Smooth muscle cell (in vitro differentiated cells): ENCODE measurements around the gene ALG2. TPM values are rescaled to one million over a fixed set of nuclear protein-coding genes. Genes with fewer than 3 reads are reported as not detected.

Experiments
- DNase-seq: peaks from one replicate; lab custom pipeline; 2025; ENCODE audit not compliant: unreplicated experiment; lab: John Stamatoyannopoulos, UW
- H2AFZ ChIP-seq: fragments of 200-600 bp; sonication (generic); 2 replicates; pipeline ENCODE4 v1.6.0; 2016; ENCODE audit warnings: antibody characterized with exemption, low read depth, mild to moderate bottlenecking
- H3F3A ChIP-seq: fragments of 200-600 bp; sonication (generic); 2 replicates; pipeline ENCODE4 v1.6.0; 2017; ENCODE audit warnings: antibody characterized with exemption, low read depth
- H3K27ac ChIP-seq: fragments of 200-600 bp; sonication (generic); 2 replicates; pipeline ENCODE4 v1.5.1; 2016; ENCODE audit warnings: low read depth, mild to moderate bottlenecking
- H3K27me3 ChIP-seq: fragments of 200-600 bp; sonication (generic); 2 replicates; pipeline ENCODE4 v1.6.1; 2016; ENCODE audit warnings: low read depth, mild to moderate bottlenecking
- H3K36me3 ChIP-seq: fragments of 200-600 bp; sonication (generic); 2 replicates; pipeline ENCODE4 v1.5.1; 2016; ENCODE audit warnings: low read depth
- H3K4me1 ChIP-seq: fragments of 200-600 bp; sonication (generic); 2 replicates; pipeline ENCODE4 v1.5.1; 2016; ENCODE audit warnings: low read depth
- H3K4me2 ChIP-seq: fragments of 200-600 bp; sonication (generic); 2 replicates; pipeline ENCODE4 v1.6.0; 2016; ENCODE audit warnings: mild to moderate bottlenecking
- H3K4me3 ChIP-seq: fragments of 200-600 bp; sonication (generic); 2 replicates; pipeline ENCODE4 v1.5.1; 2016; ENCODE audit warnings: mild to moderate bottlenecking
- H3K79me2 ChIP-seq: fragments of 200-600 bp; sonication (generic); 2 replicates; pipeline ENCODE4 v1.6.0; 2016; ENCODE audit warnings: low read depth, mild to moderate bottlenecking
- H3K9ac ChIP-seq: fragments of 200-600 bp; sonication (generic); 2 replicates; pipeline ENCODE4 v1.6.0; 2016; ENCODE audit warnings: low read depth
- H3K9me3 ChIP-seq: fragments of 200-600 bp; sonication (generic); replicated peaks from 2 replicates; pipeline ENCODE4 v1.5.1; 2016; ENCODE audit warnings: low read depth
- H4K20me1 ChIP-seq: fragments of 200-600 bp; sonication (generic); 2 replicates; pipeline ENCODE4 v1.6.0; 2016; ENCODE audit warnings: low read depth
- CTCF ChIP-seq: fragments of 200-600 bp; sonication (generic); IDR thresholded peaks from 2 replicates; pipeline ENCODE4 v1.5.1; 2017; ENCODE audit warnings: borderline replicate concordance, mild to moderate bottlenecking, antibody characterized with exemption; ENCODE audit not compliant: insufficient read depth, poor library complexity, severe bottlenecking
- WGBS: methylation state at CpG from one replicate; pipeline ENCODE4 v1.1.7; 2016; ENCODE audit warnings: low lambda C conversion rate; 5-methylcytosine and 5-hydroxymethylcytosine counted together
- polyA plus RNA-seq: library from polyadenylated mRNA; unstranded; fragments of >200 nt; fragmentation: Nextera tagmentation; extraction: Ambion mirVana; gene quantifications from 2 replicates; pipeline ENCODE4 v1.2.1, GENCODE V29; 2016
- total RNA-seq: library from RNA; depleted of rRNA; stranded (reverse); fragments of >200 nt; gene quantifications from 2 replicates; pipeline ENCODE4 v1.2.3, GENCODE V29; 2014

Gene ALG2
- total and polyA plus RNA-seq, 2 experiments from 2014 or later: 53.9 to 60.4 TPM

DNA sequence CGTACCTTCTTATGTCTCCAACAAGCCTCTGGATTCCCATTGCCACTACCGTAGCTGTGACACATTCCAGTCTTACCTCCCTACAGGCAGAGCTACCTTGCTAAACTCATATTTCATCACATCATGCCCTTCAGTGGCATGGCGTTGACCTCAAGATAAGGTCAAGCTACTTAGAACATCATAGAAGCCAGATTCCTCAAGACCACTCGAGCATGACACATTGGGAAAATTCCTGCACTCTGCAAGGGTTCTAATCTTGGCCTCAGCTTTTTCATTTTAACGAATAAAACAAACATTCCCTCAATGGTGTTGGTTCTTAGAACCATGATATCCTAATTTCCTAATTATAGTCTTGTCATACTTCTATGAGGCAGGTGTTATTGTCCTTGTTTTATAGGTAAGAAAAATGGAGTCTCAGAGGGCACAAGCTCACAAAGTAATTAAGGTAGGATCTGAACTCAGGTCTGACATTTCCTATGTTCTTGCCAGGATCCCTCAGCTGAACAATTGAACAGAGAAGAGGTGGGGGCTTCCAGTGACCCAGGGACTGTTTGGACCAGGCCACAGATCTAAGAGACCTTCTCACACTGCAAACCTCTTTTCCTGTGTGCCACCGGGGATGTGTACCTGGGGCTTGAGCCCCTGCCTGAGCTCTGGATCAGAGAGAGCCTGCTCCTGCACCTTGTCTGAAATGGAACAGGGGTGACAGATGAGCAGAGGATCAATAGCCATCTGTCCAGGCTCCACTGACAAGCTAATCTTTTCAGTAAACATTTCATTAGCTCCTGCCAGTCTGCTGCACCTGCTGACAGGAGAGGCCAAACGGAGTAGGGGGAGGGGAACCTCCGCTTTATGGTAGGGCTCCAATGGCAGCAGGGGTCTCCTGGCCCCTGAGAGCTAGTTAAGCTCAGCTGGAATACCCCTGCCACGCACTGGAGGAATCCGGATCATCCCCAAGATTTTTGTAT, 49.3 kb downstream of the ALG2 start:
- Histone ChIP-seq H2AFZ (no peak overlapping the region), H3K27me3 (no peaks in the 10 kb centered on the region), H4K20me1 (no peaks in the 10 kb centered on the region), H3K4me3 (no peak overlapping the region), H3K36me3 (no peaks in the 10 kb centered on the region), H3K4me1 (peaks cover 70% of the 10 kb centered on the region), H3F3A (no peaks in the 10 kb centered on the region), H3K27ac (no peak overlapping the region), H3K9me3 (no peaks in the 10 kb centered on the region), H3K9ac (no peak overlapping the region), H3K4me2 (no peak overlapping the region), H3K79me2 (no peaks in the 10 kb centered on the region)
- DNase-seq: no peak
- no peak for TF ChIP-seq CTCF
- 68% methylated on average over 10 of the region's 10 CpGs for WGBS

DNA sequence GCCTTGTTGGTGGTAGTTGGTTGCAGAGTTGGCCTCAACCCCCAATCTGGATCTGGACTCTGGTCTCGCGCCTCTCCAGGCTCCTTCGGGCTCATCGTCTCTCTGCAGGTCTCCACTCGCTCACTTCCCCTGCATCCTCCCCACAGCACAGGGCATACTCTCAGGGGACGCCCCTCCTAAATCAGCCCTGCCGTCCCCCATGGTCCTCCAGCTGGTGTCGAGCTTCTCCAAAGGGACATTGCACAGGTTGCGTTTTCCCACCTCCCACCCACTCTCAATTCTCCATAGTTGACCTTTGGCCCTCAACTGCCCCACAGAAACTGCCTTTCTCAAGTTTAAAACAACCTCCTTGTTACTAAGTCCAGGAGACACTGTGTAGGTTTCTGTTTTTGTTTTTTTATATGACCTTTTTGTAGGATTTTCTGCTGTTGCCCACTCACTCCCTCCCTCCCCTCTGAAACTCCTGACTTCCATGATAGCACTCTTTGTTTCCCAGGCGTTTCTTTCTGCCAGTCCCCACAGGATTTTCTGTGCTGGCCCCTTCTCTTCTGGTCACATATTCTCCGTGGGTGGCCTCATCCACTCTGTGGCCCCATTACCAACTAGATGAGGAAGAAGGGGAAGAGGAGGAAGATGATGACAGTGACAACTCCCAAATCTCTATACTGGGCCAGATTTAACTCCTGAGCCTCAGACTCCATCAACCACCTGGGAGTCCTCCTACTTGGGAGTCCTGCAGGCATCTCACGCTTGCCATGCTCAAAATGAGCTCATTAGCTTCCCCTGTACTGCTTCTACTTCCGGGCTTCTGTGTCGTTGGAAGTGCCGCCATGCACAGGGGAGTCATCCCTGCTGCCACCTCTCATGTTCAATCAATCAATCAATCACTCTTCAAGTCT, 50.3 kb downstream of the ALG2 start:
- no peaks in the 10 kb centered on the region for H3K36me3 ChIP-seq
- no peaks in the 10 kb centered on the region for H3F3A ChIP-seq
- H3K79me2 ChIP-seq: no peaks in the 10 kb centered on the region
- 91% methylated on average over 15 of the region's 15 CpGs for WGBS
- no peak for TF ChIP-seq CTCF
- no peak for DNase-seq
- peaks cover 63% of the 10 kb centered on the region for H3K4me1 ChIP-seq
- H3K27me3 ChIP-seq: no peaks in the 10 kb centered on the region
- H3K27ac ChIP-seq: no peak overlapping the region
- H3K9ac ChIP-seq: no peak overlapping the region
- no peak overlapping the region for H3K4me3 ChIP-seq
- H3K9me3 ChIP-seq: no peaks in the 10 kb centered on the region
- H3K4me2 ChIP-seq: no peak overlapping the region
- no peak overlapping the region for H2AFZ ChIP-seq
- H4K20me1 ChIP-seq: no peaks in the 10 kb centered on the region

- 16% methylated on average over 10 of the region's 10 CpGs for WGBS
- Histone ChIP-seq H3K4me3 (no peak overlapping the region), H3K9me3 (no peaks in the 10 kb centered on the region), H3K4me1 (peaks cover 58% of the 10 kb centered on the region), H3K27me3 (no peaks in the 10 kb centered on the region), H3K4me2 (peak overlapping the region; percentile 54), H4K20me1 (no peaks in the 10 kb centered on the region), H3K9ac (no peak overlapping the region), H3K36me3 (no peaks in the 10 kb centered on the region), H3K79me2 (no peaks in the 10 kb centered on the region), H3F3A (no peaks in the 10 kb centered on the region), H2AFZ (no peak overlapping the region), H3K27ac (no peak overlapping the region)
- DNase-seq: no peak
- no peak for TF ChIP-seq CTCF
Measured at GRCh38 chr9:99169982-99170761, 51.6 kb downstream of the ALG2 start.
